Stomach (tissue), 4 donors: Measurements from ENCODE around the gene PPP1R9A.

Experiments
- CTCF ChIP-seq, 7 experiments: fragments of 450-650 bp in 4 of 7; fragments of 200-600 bp in 3 of 7; sonication (generic) in 3 of 7; IDR thresholded peaks; one replicate each; pipeline ENCODE4 v1.5.1; 2016 to 2019; ENCODE audit warnings: antibody characterized with exemption in 7 of 7, control low read depth in 2 of 7, mild to moderate bottlenecking in 1 of 7
- EP300 ChIP-seq: sonication (generic); formaldehyde crosslinking; IDR thresholded peaks from one replicate; pipeline ENCODE4 v1.6.1; 2017; ENCODE audit warnings: antibody characterized with exemption
- POLR2A ChIP-seq, 4 donors: fragments of 450-650 bp; IDR thresholded peaks; one replicate each; pipeline ENCODE4 v1.6.1; 2016; ENCODE audit warnings: antibody characterized with exemption in 4 of 4, control low read depth in 2 of 4, mild to moderate bottlenecking in 1 of 4, moderate library complexity in 1 of 4

DNA sequence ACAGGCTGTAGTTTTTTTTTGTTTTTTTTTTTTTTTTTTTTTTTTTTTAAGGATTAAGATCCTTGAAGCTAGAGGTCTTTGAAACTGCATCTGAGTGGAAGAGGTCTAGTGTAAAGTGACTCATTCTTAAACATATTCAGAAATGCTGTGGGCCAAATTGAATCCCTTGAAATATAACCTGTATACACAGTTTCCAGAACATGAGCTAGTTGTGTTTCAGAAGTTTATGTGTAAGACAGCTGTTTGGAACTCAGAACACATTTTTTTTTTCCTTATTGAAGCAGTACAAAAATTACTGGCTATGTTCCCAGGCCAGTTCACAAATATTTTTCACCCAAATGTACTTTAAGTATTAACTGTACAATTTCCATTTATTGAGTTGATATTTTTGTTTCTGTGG lies 67.9 kb downstream of the PPP1R9A start:
- no peak for TF ChIP-seq CTCF (IDR thresholded peaks at IDR 0.05)
- TF ChIP-seq POLR2A (IDR thresholded peaks at IDR 0.05): no peak
- no peak for TF ChIP-seq EP300
